CD14-positive monocyte (primary cell): ENCODE results near the gene PYHIN1. TPM values are rescaled to one million over a fixed set of nuclear protein-coding genes. Genes with fewer than 3 reads are reported as not detected.

Experiments used
- DNase-seq, 3 donors: peaks; one replicate each; pipeline ENCODE4 v3.0.0-alpha.2; 2011 to 2022
- H2AFZ ChIP-seq: 2 replicates; pipeline ENCODE4 v1.6.0; 2012; ENCODE audit warnings: mild to moderate bottlenecking, low read depth, low read length, inconsistent platforms; ENCODE audit not compliant: insufficient read depth, poor library complexity, severe bottlenecking
- H3K27ac ChIP-seq, 2 donors: 1 replicate in 1 of 2; 2 replicates in 1 of 2; pipeline ENCODE4 v1.5.1; 2012 to 2013; ENCODE audit warnings: low read length in 2 of 2, control low read depth in 1 of 2, inconsistent platforms in 1 of 2, low read depth in 1 of 2, mild to moderate bottlenecking in 1 of 2
- H3K27me3 ChIP-seq, 2 donors: one replicate each; pipeline versions ENCODE4 v1.6.0 to v1.6.1; 2011 to 2013; ENCODE audit warnings: low read length in 2 of 2; ENCODE audit not compliant: control insufficient read depth in 2 of 2, insufficient read depth in 2 of 2
- H3K36me3 ChIP-seq, 2 donors: replicated peaks in 1 of 2; 1 replicate in 1 of 2; 2 replicates in 1 of 2; pipeline versions ENCODE4 v1.5.1 to v1.6.1; 2012 to 2013; ENCODE audit warnings: low read length in 2 of 2, control low read depth in 1 of 2, inconsistent platforms in 1 of 2, mild to moderate bottlenecking in 1 of 2; ENCODE audit not compliant: insufficient read depth in 2 of 2, control insufficient read depth in 1 of 2
- H3K4me1 ChIP-seq, 2 donors: 1 replicate in 1 of 2; 2 replicates in 1 of 2; pipeline versions ENCODE4 v1.5.1 to v1.6.1; 2012 to 2013; ENCODE audit warnings: low read length in 2 of 2, control low read depth in 1 of 2, inconsistent platforms in 1 of 2, mild to moderate bottlenecking in 1 of 2, moderate library complexity in 1 of 2; ENCODE audit not compliant: insufficient read depth in 2 of 2, control insufficient read depth in 1 of 2
- H3K4me2 ChIP-seq: replicated peaks from 2 replicates; pipeline ENCODE3; 2012; ENCODE audit warnings: low read length, moderate library complexity, mild to moderate bottlenecking; ENCODE audit not compliant: poor library complexity, severe bottlenecking; ENCODE audit errors: extremely low read depth
- H3K4me3 ChIP-seq, 3 experiments: fragments of 200-600 bp in 1 of 3; sonication (generic) in 1 of 3; replicated peaks in 1 of 3; 1 replicate in 2 of 3; 2 replicates in 1 of 3; pipeline ENCODE4 v1.5.1; 2011 to 2013; ENCODE audit warnings: low read length in 3 of 3, mild to moderate bottlenecking in 3 of 3, control low read depth in 2 of 3, low read depth in 2 of 3, inconsistent platforms in 1 of 3, moderate library complexity in 1 of 3
- H3K79me2 ChIP-seq: 2 replicates; pipeline ENCODE4 v1.6.0; 2012; ENCODE audit warnings: mild to moderate bottlenecking, control low read depth, inconsistent platforms, low read length, moderate library complexity; ENCODE audit not compliant: insufficient read depth
- H3K9ac ChIP-seq: 2 replicates; pipeline ENCODE4 v1.6.0; 2017; ENCODE audit warnings: low read length, mild to moderate bottlenecking; ENCODE audit not compliant: insufficient read depth, poor library complexity, severe bottlenecking
- H3K9me3 ChIP-seq, 2 donors: replicated peaks in 1 of 2; 1 replicate in 1 of 2; 2 replicates in 1 of 2; pipeline versions ENCODE4 v1.5.1 to v1.6.1; 2012 to 2013; ENCODE audit warnings: low read length in 2 of 2, control low read depth in 1 of 2; ENCODE audit not compliant: control insufficient read depth in 1 of 2, insufficient read depth in 1 of 2
- H4K20me1 ChIP-seq: 2 replicates; pipeline ENCODE4 v1.6.0; 2012; ENCODE audit warnings: mild to moderate bottlenecking, low read length, control low read depth, moderate library complexity; ENCODE audit not compliant: insufficient read depth
- H3K27ac Mint-ChIP-seq, 7 donors: one replicate each; pipeline ENCODE4 v1.8.0; 2020; ENCODE audit warnings: mild to moderate bottlenecking in 7 of 7, mixed read lengths in 7 of 7, moderate library complexity in 6 of 7, inconsistent platforms in 2 of 7
- H3K27me3 Mint-ChIP-seq, 3 donors: one replicate each; pipeline ENCODE4 v1.8.0; 2021 to 2022; ENCODE audit warnings: low read depth in 3 of 3, mild to moderate bottlenecking in 3 of 3, mixed read lengths in 3 of 3, moderate library complexity in 3 of 3, inconsistent platforms in 1 of 3
- H3K36me3 Mint-ChIP-seq, 2 donors: one replicate each; pipeline ENCODE4 v1.8.0; 2020; ENCODE audit warnings: mixed read lengths in 2 of 2, inconsistent platforms in 1 of 2, mild to moderate bottlenecking in 1 of 2
- H3K4me1 Mint-ChIP-seq: one replicate; pipeline ENCODE4 v1.8.0; 2020; ENCODE audit warnings: mild to moderate bottlenecking, mixed read lengths
- H3K4me3 Mint-ChIP-seq, 2 donors: one replicate each; pipeline ENCODE4 v1.8.0; 2020; ENCODE audit warnings: mild to moderate bottlenecking in 2 of 2, mixed read lengths in 2 of 2, moderate library complexity in 1 of 2
- H3K9me3 Mint-ChIP-seq, 7 donors: one replicate each; pipeline ENCODE4 v1.8.0; 2020 to 2022; ENCODE audit warnings: mixed read lengths in 7 of 7, mild to moderate bottlenecking in 6 of 7, moderate library complexity in 6 of 7, inconsistent platforms in 2 of 7
- WGBS: methylation state at CpG from one replicate; pipeline ENCODE4 v1.1.5; 2013; ENCODE audit warnings: missing lambda C conversion rate; ENCODE audit not compliant: insufficient coverage; 5-methylcytosine and 5-hydroxymethylcytosine counted together
- intact Hi-C, 2 donors: fragments of 100-400 bp; cut with micrococcal nuclease; formaldehyde crosslinking; loops; one replicate each; pipeline versions ENCODE4 v1.15.0 to v1.15.1; 2023
- polyA plus RNA-seq, 3 donors: library from polyadenylated mRNA; depleted of rRNA in 1 of 3; unstranded in 2 of 3; stranded (reverse) in 1 of 3; fragments of 300-500 nt in 2 of 3; fragments of >200 nt in 1 of 3; fragmentation: Illumina TruSeq in 2 of 3; gene quantifications; 1 replicate in 2 of 3; 2 replicates in 1 of 3; pipeline ENCODE4 v1.2.3, GENCODE V29; 2012 to 2021
- TF ChIP-seq, protein P1 (sequence below): fragments of 200-600 bp; IDR thresholded peaks from one replicate; pipeline ENCODE4 v1.8.0; 2022; ENCODE audit warnings: antibody characterized with exemption, mild to moderate bottlenecking

The PYHIN1 gene
- polyA plus RNA-seq, 3 donors, result 0.15 to 0.44 TPM; not detected in 1

DNA sequence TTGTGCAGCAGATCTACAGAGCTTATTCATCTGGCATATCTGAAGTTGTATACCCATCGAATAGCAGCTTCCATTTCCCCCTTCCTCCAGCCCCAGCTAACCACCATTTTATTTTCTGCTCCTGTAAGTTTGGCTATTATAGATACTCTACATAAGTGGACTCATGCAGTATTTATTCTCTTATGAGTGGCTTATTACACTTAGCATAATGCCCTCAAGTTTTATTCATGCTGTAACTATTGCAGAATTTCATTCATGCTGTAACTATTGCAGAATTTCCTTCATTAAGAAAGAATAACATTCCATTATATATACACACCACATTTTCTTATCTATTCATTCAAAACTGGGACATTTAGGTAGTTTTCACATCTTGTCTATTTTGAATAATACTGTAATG is 47.9 kb downstream of the PYHIN1 start:
- Histone ChIP-seq H3K79me2 (no peaks in the 10 kb centered on the region), H3K27ac (no peak overlapping the region), H3K36me3 (no peaks in the 10 kb centered on the region), H3K4me1 (no peaks in the 10 kb centered on the region), H4K20me1 (no peaks in the 10 kb centered on the region), H3K4me2 (no peak overlapping the region), H2AFZ (peak overlapping the region; percentile 12), H3K27me3 (no peaks in the 10 kb centered on the region), H3K9ac (no peak overlapping the region), H3K4me3 (no peak overlapping the region), H3K9me3 (peaks cover 14 to 15% of the 10 kb centered on the region in 2 donors)
- TF ChIP-seq, protein P1, sequence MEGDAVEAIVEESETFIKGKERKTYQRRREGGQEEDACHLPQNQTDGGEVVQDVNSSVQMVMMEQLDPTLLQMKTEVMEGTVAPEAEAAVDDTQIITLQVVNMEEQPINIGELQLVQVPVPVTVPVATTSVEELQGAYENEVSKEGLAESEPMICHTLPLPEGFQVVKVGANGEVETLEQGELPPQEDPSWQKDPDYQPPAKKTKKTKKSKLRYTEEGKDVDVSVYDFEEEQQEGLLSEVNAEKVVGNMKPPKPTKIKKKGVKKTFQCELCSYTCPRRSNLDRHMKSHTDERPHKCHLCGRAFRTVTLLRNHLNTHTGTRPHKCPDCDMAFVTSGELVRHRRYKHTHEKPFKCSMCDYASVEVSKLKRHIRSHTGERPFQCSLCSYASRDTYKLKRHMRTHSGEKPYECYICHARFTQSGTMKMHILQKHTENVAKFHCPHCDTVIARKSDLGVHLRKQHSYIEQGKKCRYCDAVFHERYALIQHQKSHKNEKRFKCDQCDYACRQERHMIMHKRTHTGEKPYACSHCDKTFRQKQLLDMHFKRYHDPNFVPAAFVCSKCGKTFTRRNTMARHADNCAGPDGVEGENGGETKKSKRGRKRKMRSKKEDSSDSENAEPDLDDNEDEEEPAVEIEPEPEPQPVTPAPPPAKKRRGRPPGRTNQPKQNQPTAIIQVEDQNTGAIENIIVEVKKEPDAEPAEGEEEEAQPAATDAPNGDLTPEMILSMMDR, result no peak
- WGBS, result no CpG with 5 or more reads among the region's 1 CpG
- Mint-ChIP-seq H3K27ac (no peak overlapping the region), H3K9me3 (peaks cover 16 to 29% (median 22%) of the 10 kb centered on the region in 7 donors), H3K4me1 (no peaks in the 10 kb centered on the region), H3K27me3 (peaks cover 0 to 2% (median 0%) of the 10 kb centered on the region in 3 donors), H3K36me3 (peaks cover 0 to 4% of the 10 kb centered on the region in 2 donors), H3K4me3 (no peak overlapping the region)
- intact Hi-C loops, result no loop called here
- no peak for DNase-seq

DNA sequence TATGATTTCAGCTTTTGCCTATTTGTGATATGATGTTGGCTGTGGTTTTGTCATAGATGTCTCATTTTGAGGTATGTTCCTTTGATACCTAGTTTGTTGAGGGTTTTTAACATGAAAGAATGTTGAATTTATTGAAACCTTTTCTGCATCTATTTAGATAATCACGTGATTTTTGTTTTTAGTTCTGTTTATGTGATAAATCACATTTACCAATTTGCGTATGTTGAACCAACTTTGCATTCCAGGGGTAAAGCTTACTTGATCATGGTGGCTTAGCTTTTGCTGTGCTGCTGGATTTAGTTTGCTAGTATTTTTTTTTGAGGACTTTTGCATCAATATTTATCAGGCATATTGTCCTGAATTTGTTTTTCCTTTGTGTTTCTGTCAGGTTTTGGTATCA is 51.9 kb downstream of the PYHIN1 start:
- Mint-ChIP-seq H3K27me3 (no peaks in the 10 kb centered on the region), H3K4me1 (no peaks in the 10 kb centered on the region), H3K27ac (no peak overlapping the region), H3K9me3 (peaks cover 18 to 41% (median 27%) of the 10 kb centered on the region in 7 donors), H3K4me3 (no peak overlapping the region), H3K36me3 (peaks cover 0 to 4% of the 10 kb centered on the region in 2 donors)
- Histone ChIP-seq H3K4me1 (no peaks in the 10 kb centered on the region), H4K20me1 (no peaks in the 10 kb centered on the region), H3K27me3 (no peaks in the 10 kb centered on the region), H3K27ac (no peak overlapping the region), H2AFZ (no peak overlapping the region), H3K9ac (no peak overlapping the region), H3K4me3 (no peak overlapping the region), H3K36me3 (no peaks in the 10 kb centered on the region), H3K4me2 (no peak overlapping the region), H3K79me2 (no peaks in the 10 kb centered on the region), H3K9me3 (peaks cover 14 to 19% of the 10 kb centered on the region in 2 donors)
- intact Hi-C loops, result no loop called here
- no peak for DNase-seq
- TF ChIP-seq, protein P1, result no peak
- 100% methylated on average over 1 of the region's 2 CpGs for WGBS
